Right kidney (tissue), 1 donor: ENCODE results near the gene TFAP2D.

Experiments used
- DNase-seq: peaks from one replicate; pipeline ENCODE4 v3.0.0-alpha.2; 2016

The TFAP2D gene

GRCh38 chr6:50819466-50819903 lies 106.2 kb downstream of the TFAP2D start:
- peak; percentile 74 for DNase-seq

- peak; percentile 74 for DNase-seq
These were observed 106.9 kb downstream of the TFAP2D start for GRCh38 chr6:50819904-50820868.

GRCh38 chr6:50820869-50821264 lies 107.5 kb downstream of the TFAP2D start:
- DNase-seq = peak; percentile 41

- DNase-seq = peak; percentile 54
These were observed 108.2 kb downstream of the TFAP2D start for GRCh38 chr6:50821441-50822077.

- peak; percentile 43 for DNase-seq
These were observed 108.8 kb downstream of the TFAP2D start for GRCh38 chr6:50822078-50822476.
